Measurements from ENCODE around the gene PLAAT4. TPM values are rescaled to one million over a fixed set of nuclear protein-coding genes. Genes with fewer than 3 reads are reported as not detected.
A peak's percentile ranks its signal among the peaks of the same experiment; 100 is the strongest.
"Not testable (repeated sequence)": the region's sequence is repeated elsewhere in the genome, so short reads cannot be mapped to it uniquely, and the experiment has no call there.

Gene PLAAT4
- total RNA-seq, 6 donors from 2014 or later, result 91.1 to 272 (median 192) TPM

- peak; percentile 76 to 89 for ATAC-seq (ENCODE audit: low FRiP score in 2 of 2)
- TF ChIP-seq POLR2AphosphoS5 (IDR thresholded peaks at IDR 0.05) (peak in 1 of 2 donors; percentile 24), POLR2A (IDR thresholded peaks at IDR 0.05) (peak in 1 of 4 donors; percentile 13)
- TF ChIP-seq, protein P1, sequence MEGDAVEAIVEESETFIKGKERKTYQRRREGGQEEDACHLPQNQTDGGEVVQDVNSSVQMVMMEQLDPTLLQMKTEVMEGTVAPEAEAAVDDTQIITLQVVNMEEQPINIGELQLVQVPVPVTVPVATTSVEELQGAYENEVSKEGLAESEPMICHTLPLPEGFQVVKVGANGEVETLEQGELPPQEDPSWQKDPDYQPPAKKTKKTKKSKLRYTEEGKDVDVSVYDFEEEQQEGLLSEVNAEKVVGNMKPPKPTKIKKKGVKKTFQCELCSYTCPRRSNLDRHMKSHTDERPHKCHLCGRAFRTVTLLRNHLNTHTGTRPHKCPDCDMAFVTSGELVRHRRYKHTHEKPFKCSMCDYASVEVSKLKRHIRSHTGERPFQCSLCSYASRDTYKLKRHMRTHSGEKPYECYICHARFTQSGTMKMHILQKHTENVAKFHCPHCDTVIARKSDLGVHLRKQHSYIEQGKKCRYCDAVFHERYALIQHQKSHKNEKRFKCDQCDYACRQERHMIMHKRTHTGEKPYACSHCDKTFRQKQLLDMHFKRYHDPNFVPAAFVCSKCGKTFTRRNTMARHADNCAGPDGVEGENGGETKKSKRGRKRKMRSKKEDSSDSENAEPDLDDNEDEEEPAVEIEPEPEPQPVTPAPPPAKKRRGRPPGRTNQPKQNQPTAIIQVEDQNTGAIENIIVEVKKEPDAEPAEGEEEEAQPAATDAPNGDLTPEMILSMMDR (IDR thresholded peaks at IDR 0.05), result no peak
- 39 to 40% methylated on average over 15 of the region's 15 CpGs for WGBS, 2 donors
- peaks cover 18 to 24% (median 20%) of the 10 kb centered on the region in 4 donors for H3K4me1 ChIP-seq
- DNase-seq, result peak in 1 of 2 donors; percentile 71
- H3K36me3 ChIP-seq, result no peaks in the 10 kb centered on the region
- H3K27ac ChIP-seq, result peak overlapping the region; percentile 69 to 86 (median 78)
- H3K4me3 ChIP-seq, result peak overlapping the region in 3 of 4 donors; percentile 10 to 32 (median 28)
- no peaks in the 10 kb centered on the region for H3K27me3 ChIP-seq
- H3K9me3 ChIP-seq, result no peaks in the 10 kb centered on the region
Observed at GRCh38 chr11:63573881-63574855, 37.6 kb downstream of the PLAAT4 start.

GRCh38 chr11:63574856-63575602 is 38.4 kb downstream of the PLAAT4 start:
- peaks cover 0 to 3% (median 1%) of the 10 kb centered on the region in 4 donors for H3K9me3 ChIP-seq
- TF ChIP-seq, protein P1 (IDR thresholded peaks at IDR 0.05), result no peak
- TF ChIP-seq POLR2A (IDR thresholded peaks at IDR 0.05), result no peak
- no peak for TF ChIP-seq POLR2AphosphoS5 (IDR thresholded peaks at IDR 0.05)
- TF ChIP-seq EP300 (IDR thresholded peaks at IDR 0.05), result no peak
- peak overlapping the region; percentile 69 to 86 (median 78) for H3K27ac ChIP-seq
- peak overlapping the region in 3 of 4 donors; percentile 10 to 32 (median 28) for H3K4me3 ChIP-seq
- ATAC-seq (ENCODE audit: low FRiP score in 2 of 2), result peak; percentile 57 to 78
- no peak for DNase-seq
- WGBS, 2 donors, result 68 to 72% methylated on average over 10 of the region's 10 CpGs
- no peaks in the 10 kb centered on the region for H3K27me3 ChIP-seq
- H3K4me1 ChIP-seq, result peaks cover 18 to 24% (median 20%) of the 10 kb centered on the region in 4 donors
- peaks cover 0 to 3% (median 1%) of the 10 kb centered on the region in 4 donors for H3K36me3 ChIP-seq

DNA sequence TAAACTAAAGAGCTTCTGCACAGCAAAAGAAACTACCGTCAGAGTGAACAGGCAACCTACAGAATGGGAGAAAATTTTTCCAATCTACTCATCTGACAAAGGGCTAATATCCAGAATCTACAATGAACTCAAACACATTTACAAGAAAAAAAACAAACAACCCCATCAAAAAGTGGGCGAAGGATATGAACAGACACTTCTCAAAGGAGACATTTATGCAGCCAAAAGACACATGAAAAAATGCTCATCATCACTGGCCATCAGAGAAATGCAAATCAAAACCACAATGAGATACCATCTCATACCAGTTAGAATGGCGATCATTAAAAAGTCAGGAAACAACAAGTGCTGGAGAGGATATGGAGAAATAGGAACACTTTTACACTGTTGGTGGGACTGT is 42.3 kb downstream of the PLAAT4 start:
- peaks cover 0 to 32% (median 20%) of the 10 kb centered on the region in 4 donors for H3K36me3 ChIP-seq
- H3K4me1 ChIP-seq, result peaks cover 14 to 16% (median 15%) of the 10 kb centered on the region in 4 donors
- ATAC-seq (ENCODE audit: low FRiP score in 2 of 2); DNase-seq; H3K27ac ChIP-seq; H3K27me3 ChIP-seq; H3K4me3 ChIP-seq: not testable (repeated sequence)
- H3K9me3 ChIP-seq, result peaks cover 4 to 22% (median 11%) of the 10 kb centered on the region in 4 donors
- 94 to 96% methylated on average over 3 of the region's 3 CpGs for WGBS, 2 donors

DNA sequence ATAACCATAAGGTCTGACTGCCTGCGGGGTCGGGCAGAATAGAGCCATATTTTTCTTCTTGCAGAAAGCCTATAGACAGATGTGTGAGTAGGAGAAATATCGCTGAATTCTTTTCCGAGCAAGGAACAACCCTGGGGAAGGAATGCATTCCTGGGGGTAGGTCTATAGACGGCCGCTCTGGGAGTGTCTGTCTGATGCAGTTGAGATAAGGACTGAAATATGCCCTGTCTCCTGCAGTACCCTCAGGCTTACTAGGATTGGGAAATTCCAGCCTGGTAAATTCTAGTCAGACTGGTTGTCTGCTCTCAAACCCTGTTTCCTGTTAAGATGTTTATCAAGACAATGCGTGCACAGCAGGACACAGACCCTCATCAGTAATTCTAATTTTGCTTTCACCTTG is 44.6 kb downstream of the PLAAT4 start:
- not testable (repeated sequence) for H3K4me3 ChIP-seq; H3K4me1 ChIP-seq; H3K27me3 ChIP-seq; DNase-seq; H3K27ac ChIP-seq; ATAC-seq (ENCODE audit: low FRiP score in 2 of 2)
- Histone ChIP-seq H3K9me3 (peaks cover 4 to 22% (median 11%) of the 10 kb centered on the region in 4 donors), H3K36me3 (peaks cover 0 to 48% (median 25%) of the 10 kb centered on the region in 4 donors)
- 85 to 87% methylated on average over 7 of the region's 7 CpGs for WGBS, 2 donors

- no peak overlapping the region for H3K4me3 ChIP-seq
- no peaks in the 10 kb centered on the region for H3K27me3 ChIP-seq
- TF ChIP-seq, protein P1 (IDR thresholded peaks at IDR 0.05), result no peak
- TF ChIP-seq POLR2A (IDR thresholded peaks at IDR 0.05) (no peak), POLR2AphosphoS5 (IDR thresholded peaks at IDR 0.05) (no peak), EP300 (IDR thresholded peaks at IDR 0.05) (no peak)
- H3K36me3 ChIP-seq, result peaks cover 0 to 59% (median 39%) of the 10 kb centered on the region in 4 donors
- H3K9me3 ChIP-seq, result peaks cover 4 to 22% (median 11%) of the 10 kb centered on the region in 4 donors
- ATAC-seq (ENCODE audit: low FRiP score in 2 of 2) (no peak), DNase-seq (no peak)
- no peaks in the 10 kb centered on the region for H3K4me1 ChIP-seq
- no peak overlapping the region for H3K27ac ChIP-seq
Observed at GRCh38 chr11:63583357-63583677, 46.7 kb downstream of the PLAAT4 start.
